GM23338 (cell line): ENCODE measurements around the gene ATF1. TPM values are rescaled to one million over a fixed set of nuclear protein-coding genes. Genes with fewer than 3 reads are reported as not detected.

Experiments used
- ATAC-seq: fragments of 200-7000 bp; cut with Tn5 transposase; 3 replicates; pipeline ENCODE4 v1.9.1; 2020
- DNase-seq: peaks from one replicate; pipeline ENCODE4 v3.0.0-alpha.2; 2015; ENCODE audit warnings: low spot score
- H2AFZ ChIP-seq: fragments of 200-600 bp; sonication (generic); 2 replicates; pipeline ENCODE4 v1.8.0; 2016; ENCODE audit warnings: antibody characterized with exemption, mild to moderate bottlenecking, moderate library complexity
- H3F3A ChIP-seq: fragments of 200-600 bp; sonication (generic); replicated peaks from 2 replicates; pipeline ENCODE4 v1.8.0; 2017; ENCODE audit warnings: antibody characterized with exemption, mixed run types, low read depth
- H3K27ac ChIP-seq: fragments of 200-600 bp; sonication (generic); 2 replicates; pipeline ENCODE4 v1.6.1; 2016; ENCODE audit warnings: low read depth
- H3K27me3 ChIP-seq: fragments of 200-600 bp; sonication (generic); 2 replicates; pipeline ENCODE4 v1.8.0; 2016; ENCODE audit warnings: mild to moderate bottlenecking, mixed run types, moderate library complexity; ENCODE audit not compliant: insufficient read depth
- H3K36me3 ChIP-seq: fragments of 200-600 bp; sonication (generic); 2 replicates; pipeline ENCODE4 v1.8.0; 2016; ENCODE audit warnings: mild to moderate bottlenecking; ENCODE audit not compliant: insufficient read depth
- H3K4me1 ChIP-seq: fragments of 200-600 bp; sonication (generic); 2 replicates; pipeline ENCODE4 v1.8.0; 2016; ENCODE audit warnings: mild to moderate bottlenecking, moderate library complexity; ENCODE audit not compliant: insufficient read depth
- H3K4me2 ChIP-seq: fragments of 200-600 bp; sonication (generic); 2 replicates; pipeline ENCODE4 v1.7.1; 2017; ENCODE audit warnings: mixed run types
- H3K4me3 ChIP-seq: fragments of 200-600 bp; sonication (generic); 2 replicates; pipeline ENCODE4 v1.6.1; 2016; ENCODE audit warnings: mixed run types
- H3K79me2 ChIP-seq: fragments of 200-600 bp; sonication (generic); replicated peaks from 2 replicates; pipeline ENCODE4 v1.8.0; 2017; ENCODE audit warnings: mild to moderate bottlenecking; ENCODE audit not compliant: insufficient read depth
- H3K9me2 ChIP-seq: fragments of 200-600 bp; sonication (generic); 2 replicates; pipeline ENCODE4 v1.8.0; 2017; ENCODE audit not compliant: insufficient read depth
- H4K20me1 ChIP-seq: fragments of 200-600 bp; sonication (generic); replicated peaks from 2 replicates; pipeline ENCODE4 v1.8.0; 2017; ENCODE audit warnings: mild to moderate bottlenecking; ENCODE audit not compliant: insufficient read depth
- H3K27ac Mint-ChIP-seq: 2 replicates; pipeline ENCODE4 v1.8.0; 2020; ENCODE audit warnings: inconsistent platforms, mild to moderate bottlenecking, moderate library complexity, mixed read lengths
- H3K27me3 Mint-ChIP-seq: 3 replicates; pipeline ENCODE4 v1.8.0; 2022; ENCODE audit warnings: low read depth, mild to moderate bottlenecking, moderate library complexity, mixed read lengths, inconsistent platforms; ENCODE audit not compliant: insufficient read depth, poor library complexity
- H3K36me3 Mint-ChIP-seq: 3 replicates; pipeline ENCODE4 v1.8.0; 2021; ENCODE audit warnings: low read depth, mild to moderate bottlenecking, inconsistent platforms, moderate library complexity, mixed read lengths
- H3K4me1 Mint-ChIP-seq: 3 replicates; pipeline ENCODE4 v1.8.0; 2020; ENCODE audit warnings: mild to moderate bottlenecking, inconsistent platforms, mixed read lengths
- H3K4me3 Mint-ChIP-seq: 3 replicates; pipeline ENCODE4 v1.8.0; 2021; ENCODE audit warnings: moderate library complexity, mild to moderate bottlenecking, inconsistent platforms, mixed read lengths
- H3K9me3 Mint-ChIP-seq: 3 replicates; pipeline ENCODE4 v1.8.0; 2020; ENCODE audit warnings: moderate library complexity, mild to moderate bottlenecking, inconsistent platforms, mixed read lengths
- CREB1 ChIP-seq: fragments of 250-450 bp; sonication (Bioruptor Pico); IDR thresholded peaks from 2 replicates; pipeline ENCODE4 v1.5.0; 2020; ENCODE audit warnings: low read depth, mild to moderate bottlenecking, moderate library complexity
- CTCF ChIP-seq, 2 experiments: fragments of 200-600 bp in 1 of 2; sonication (generic) in 1 of 2; conservative IDR thresholded peaks; 2 replicates each; pipeline versions ENCODE4 v1.5.1 to v1.6.1; 2016 to 2017; ENCODE audit warnings: antibody characterized with exemption in 2 of 2, low read depth in 2 of 2, mild to moderate bottlenecking in 2 of 2, moderate library complexity in 1 of 2
- EZH2 ChIP-seq: fragments of 200-600 bp; sonication (generic); IDR thresholded peaks from one replicate; pipeline ENCODE4 v1.8.0; 2017; ENCODE audit warnings: antibody characterized with exemption, mild to moderate bottlenecking, low read depth; ENCODE audit not compliant: unreplicated experiment
- EZH2phosphoT487 ChIP-seq: fragments of 200-600 bp; sonication (generic); IDR thresholded peaks from one replicate; pipeline ENCODE4 v1.8.1; 2018; ENCODE audit warnings: antibody characterized with exemption; ENCODE audit not compliant: unreplicated experiment
- JUNB ChIP-seq: IDR thresholded peaks from one replicate; pipeline ENCODE4 v1.6.1; 2016; ENCODE audit warnings: antibody characterized with exemption; ENCODE audit not compliant: unreplicated experiment
- NANOG ChIP-seq: IDR thresholded peaks from 2 replicates; pipeline ENCODE4 v1.6.1; 2016; ENCODE audit warnings: antibody characterized with exemption, borderline replicate concordance
- STAT1 ChIP-seq: IDR thresholded peaks from one replicate; pipeline ENCODE4 v1.6.1; 2016; ENCODE audit warnings: antibody characterized with exemption; ENCODE audit not compliant: unreplicated experiment
- ZNF114 ChIP-seq: fragments of 250-450 bp; sonication (Bioruptor Pico); IDR thresholded peaks from 2 replicates; pipeline ENCODE4 v1.5.0; 2020; ENCODE audit warnings: mild to moderate bottlenecking, moderate library complexity
- ZNF331 ChIP-seq: fragments of 250-450 bp; sonication (Bioruptor Pico); IDR thresholded peaks from 2 replicates; pipeline ENCODE4 v1.5.0; 2020; ENCODE audit warnings: low read depth, mild to moderate bottlenecking, moderate library complexity
- polyA plus RNA-seq: library from polyadenylated mRNA; unstranded; fragments of >200 nt; fragmentation: Nextera tagmentation; extraction: Ambion mirVana; gene quantifications from 2 replicates; pipeline ENCODE4 v1.2.1, GENCODE V29; 2016
- total RNA-seq: library from RNA; depleted of rRNA; stranded (reverse); fragments of >200 nt; shearing (Covaris generic); gene quantifications from 2 replicates; pipeline ENCODE4 v1.2.3, GENCODE V29; 2014
- TF ChIP-seq, protein P1 (sequence below): fragments of 250-450 bp; sonication (Bioruptor Pico); IDR thresholded peaks from 2 replicates; pipeline ENCODE4 v1.5.0; 2020; ENCODE audit warnings: mild to moderate bottlenecking, moderate library complexity
- TF ChIP-seq, protein P2 (sequence below): IDR thresholded peaks from one replicate; pipeline ENCODE4 v1.6.1; 2018; ENCODE audit warnings: antibody characterized with exemption; ENCODE audit not compliant: unreplicated experiment

ATF1 gene
- total and polyA plus RNA-seq, 2 experiments from 2014 or later: 17.5 to 22.7 TPM

- no peak overlapping the region for H3K27ac ChIP-seq
- TF ChIP-seq EZH2 (no peak), CREB1 (no peak), ZNF331 (CRISPR knock-in tag) (no peak), ZNF114 (CRISPR knock-in tag) (no peak), EZH2phosphoT487 (no peak), JUNB (no peak), STAT1 (no peak), CTCF (conservative IDR thresholded peaks at IDR 0.05; ENCODE audit: low read depth in 2 of 2) (no peak), NANOG (no peak)
- TF ChIP-seq, protein P1, sequence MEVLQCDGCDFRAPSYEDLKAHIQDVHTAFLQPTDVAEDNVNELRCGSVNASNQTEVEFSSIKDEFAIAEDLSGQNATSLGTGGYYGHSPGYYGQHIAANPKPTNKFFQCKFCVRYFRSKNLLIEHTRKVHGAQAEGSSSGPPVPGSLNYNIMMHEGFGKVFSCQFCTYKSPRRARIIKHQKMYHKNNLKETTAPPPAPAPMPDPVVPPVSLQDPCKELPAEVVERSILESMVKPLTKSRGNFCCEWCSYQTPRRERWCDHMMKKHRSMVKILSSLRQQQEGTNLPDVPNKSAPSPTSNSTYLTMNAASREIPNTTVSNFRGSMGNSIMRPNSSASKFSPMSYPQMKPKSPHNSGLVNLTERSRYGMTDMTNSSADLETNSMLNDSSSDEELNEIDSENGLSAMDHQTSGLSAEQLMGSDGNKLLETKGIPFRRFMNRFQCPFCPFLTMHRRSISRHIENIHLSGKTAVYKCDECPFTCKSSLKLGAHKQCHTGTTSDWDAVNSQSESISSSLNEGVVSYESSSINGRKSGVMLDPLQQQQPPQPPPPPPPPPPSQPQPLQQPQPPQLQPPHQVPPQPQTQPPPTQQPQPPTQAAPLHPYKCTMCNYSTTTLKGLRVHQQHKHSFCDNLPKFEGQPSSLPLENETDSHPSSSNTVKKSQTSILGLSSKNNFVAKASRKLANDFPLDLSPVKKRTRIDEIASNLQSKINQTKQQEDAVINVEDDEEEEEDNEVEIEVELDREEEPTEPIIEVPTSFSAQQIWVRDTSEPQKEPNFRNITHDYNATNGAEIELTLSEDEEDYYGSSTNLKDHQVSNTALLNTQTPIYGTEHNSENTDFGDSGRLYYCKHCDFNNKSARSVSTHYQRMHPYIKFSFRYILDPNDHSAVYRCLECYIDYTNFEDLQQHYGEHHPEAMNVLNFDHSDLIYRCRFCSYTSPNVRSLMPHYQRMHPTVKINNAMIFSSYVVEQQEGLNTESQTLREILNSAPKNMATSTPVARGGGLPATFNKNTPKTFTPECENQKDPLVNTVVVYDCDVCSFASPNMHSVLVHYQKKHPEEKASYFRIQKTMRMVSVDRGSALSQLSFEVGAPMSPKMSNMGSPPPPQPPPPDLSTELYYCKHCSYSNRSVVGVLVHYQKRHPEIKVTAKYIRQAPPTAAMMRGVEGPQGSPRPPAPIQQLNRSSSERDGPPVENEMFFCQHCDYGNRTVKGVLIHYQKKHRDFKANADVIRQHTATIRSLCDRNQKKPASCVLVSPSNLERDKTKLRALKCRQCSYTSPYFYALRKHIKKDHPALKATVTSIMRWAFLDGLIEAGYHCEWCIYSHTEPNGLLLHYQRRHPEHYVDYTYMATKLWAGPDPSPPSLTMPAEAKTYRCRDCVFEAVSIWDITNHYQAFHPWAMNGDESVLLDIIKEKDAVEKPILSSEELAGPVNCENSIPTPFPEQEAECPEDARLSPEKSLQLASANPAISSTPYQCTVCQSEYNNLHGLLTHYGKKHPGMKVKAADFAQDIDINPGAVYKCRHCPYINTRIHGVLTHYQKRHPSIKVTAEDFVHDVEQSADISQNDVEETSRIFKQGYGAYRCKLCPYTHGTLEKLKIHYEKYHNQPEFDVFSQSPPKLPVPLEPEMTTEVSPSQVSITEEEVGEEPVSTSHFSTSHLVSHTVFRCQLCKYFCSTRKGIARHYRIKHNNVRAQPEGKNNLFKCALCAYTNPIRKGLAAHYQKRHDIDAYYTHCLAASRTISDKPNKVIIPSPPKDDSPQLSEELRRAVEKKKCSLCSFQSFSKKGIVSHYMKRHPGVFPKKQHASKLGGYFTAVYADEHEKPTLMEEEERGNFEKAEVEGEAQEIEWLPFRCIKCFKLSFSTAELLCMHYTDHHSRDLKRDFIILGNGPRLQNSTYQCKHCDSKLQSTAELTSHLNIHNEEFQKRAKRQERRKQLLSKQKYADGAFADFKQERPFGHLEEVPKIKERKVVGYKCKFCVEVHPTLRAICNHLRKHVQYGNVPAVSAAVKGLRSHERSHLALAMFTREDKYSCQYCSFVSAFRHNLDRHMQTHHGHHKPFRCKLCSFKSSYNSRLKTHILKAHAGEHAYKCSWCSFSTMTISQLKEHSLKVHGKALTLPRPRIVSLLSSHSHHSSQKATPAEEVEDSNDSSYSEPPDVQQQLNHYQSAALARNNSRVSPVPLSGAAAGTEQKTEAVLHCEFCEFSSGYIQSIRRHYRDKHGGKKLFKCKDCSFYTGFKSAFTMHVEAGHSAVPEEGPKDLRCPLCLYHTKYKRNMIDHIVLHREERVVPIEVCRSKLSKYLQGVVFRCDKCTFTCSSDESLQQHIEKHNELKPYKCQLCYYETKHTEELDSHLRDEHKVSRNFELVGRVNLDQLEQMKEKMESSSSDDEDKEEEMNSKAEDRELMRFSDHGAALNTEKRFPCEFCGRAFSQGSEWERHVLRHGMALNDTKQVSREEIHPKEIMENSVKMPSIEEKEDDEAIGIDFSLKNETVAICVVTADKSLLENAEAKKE: no peak
- TF ChIP-seq, protein P2, sequence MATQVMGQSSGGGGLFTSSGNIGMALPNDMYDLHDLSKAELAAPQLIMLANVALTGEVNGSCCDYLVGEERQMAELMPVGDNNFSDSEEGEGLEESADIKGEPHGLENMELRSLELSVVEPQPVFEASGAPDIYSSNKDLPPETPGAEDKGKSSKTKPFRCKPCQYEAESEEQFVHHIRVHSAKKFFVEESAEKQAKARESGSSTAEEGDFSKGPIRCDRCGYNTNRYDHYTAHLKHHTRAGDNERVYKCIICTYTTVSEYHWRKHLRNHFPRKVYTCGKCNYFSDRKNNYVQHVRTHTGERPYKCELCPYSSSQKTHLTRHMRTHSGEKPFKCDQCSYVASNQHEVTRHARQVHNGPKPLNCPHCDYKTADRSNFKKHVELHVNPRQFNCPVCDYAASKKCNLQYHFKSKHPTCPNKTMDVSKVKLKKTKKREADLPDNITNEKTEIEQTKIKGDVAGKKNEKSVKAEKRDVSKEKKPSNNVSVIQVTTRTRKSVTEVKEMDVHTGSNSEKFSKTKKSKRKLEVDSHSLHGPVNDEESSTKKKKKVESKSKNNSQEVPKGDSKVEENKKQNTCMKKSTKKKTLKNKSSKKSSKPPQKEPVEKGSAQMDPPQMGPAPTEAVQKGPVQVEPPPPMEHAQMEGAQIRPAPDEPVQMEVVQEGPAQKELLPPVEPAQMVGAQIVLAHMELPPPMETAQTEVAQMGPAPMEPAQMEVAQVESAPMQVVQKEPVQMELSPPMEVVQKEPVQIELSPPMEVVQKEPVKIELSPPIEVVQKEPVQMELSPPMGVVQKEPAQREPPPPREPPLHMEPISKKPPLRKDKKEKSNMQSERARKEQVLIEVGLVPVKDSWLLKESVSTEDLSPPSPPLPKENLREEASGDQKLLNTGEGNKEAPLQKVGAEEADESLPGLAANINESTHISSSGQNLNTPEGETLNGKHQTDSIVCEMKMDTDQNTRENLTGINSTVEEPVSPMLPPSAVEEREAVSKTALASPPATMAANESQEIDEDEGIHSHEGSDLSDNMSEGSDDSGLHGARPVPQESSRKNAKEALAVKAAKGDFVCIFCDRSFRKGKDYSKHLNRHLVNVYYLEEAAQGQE: no peak
- no peak overlapping the region for H2AFZ ChIP-seq
- ATAC-seq: no peak
- no peaks in the 10 kb centered on the region for H3K4me1 Mint-ChIP-seq
- H3K79me2 ChIP-seq: peaks cover 100% of the 10 kb centered on the region
- H3K36me3 Mint-ChIP-seq: peaks cover 46% of the 10 kb centered on the region
- no peak overlapping the region for H3K4me3 ChIP-seq
- peaks cover 19% of the 10 kb centered on the region; the same call in 1 of the 2 replicates for H4K20me1 ChIP-seq
- H3K27me3 Mint-ChIP-seq: no peaks in the 10 kb centered on the region
- no peaks in the 10 kb centered on the region for H3K4me1 ChIP-seq
- no peak for DNase-seq
- H3K36me3 ChIP-seq: no peaks in the 10 kb centered on the region
- H3K4me3 Mint-ChIP-seq: no peak overlapping the region
- no peak overlapping the region for H3K27ac Mint-ChIP-seq
- no peaks in the 10 kb centered on the region for H3K9me3 Mint-ChIP-seq
- no peak overlapping the region for H3K4me2 ChIP-seq
- no peaks in the 10 kb centered on the region for H3K9me2 ChIP-seq
- H3F3A ChIP-seq: no peaks in the 10 kb centered on the region
- H3K27me3 ChIP-seq: no peaks in the 10 kb centered on the region
These were observed 8.6 kb downstream of the ATF1 start for GRCh38 chr12:50772470-50772869.
